ENCODE results near the gene DAB1. TPM values are rescaled to one million over a fixed set of nuclear protein-coding genes. Genes with fewer than 3 reads are reported as not detected.

Gene DAB1
- total and polyA plus RNA-seq, 12 donors: 0.04 to 2.1 (median 0.59) TPM; not detected in 2

GRCh38 chr1:56953386-56953785, 470.5 kb downstream of the DAB1 start:
- no peak overlapping the region for H3K27ac ChIP-seq
- no peaks in the 10 kb centered on the region for H3K9me3 ChIP-seq (replicated peaks in 1 of 3)
- 55 to 70% (median 58%) methylated on average over 5 of the region's 5 CpGs for WGBS, 4 donors
- H3K4me1 ChIP-seq (replicated peaks in 1 of 2): no peaks in the 10 kb centered on the region
- no peak overlapping the region for H3K4me3 ChIP-seq
- no peaks in the 10 kb centered on the region for H3K36me3 ChIP-seq (replicated peaks in 1 of 2)
- no peaks in the 10 kb centered on the region for H3K27me3 ChIP-seq
- intact Hi-C loops (cut with DNase I): no loop called here
- no peak for TF ChIP-seq POLR2A (IDR thresholded peaks at IDR 0.05)
- TF ChIP-seq CTCF (IDR thresholded peaks at IDR 0.05): no peak
- no peak for DNase-seq

DNA sequence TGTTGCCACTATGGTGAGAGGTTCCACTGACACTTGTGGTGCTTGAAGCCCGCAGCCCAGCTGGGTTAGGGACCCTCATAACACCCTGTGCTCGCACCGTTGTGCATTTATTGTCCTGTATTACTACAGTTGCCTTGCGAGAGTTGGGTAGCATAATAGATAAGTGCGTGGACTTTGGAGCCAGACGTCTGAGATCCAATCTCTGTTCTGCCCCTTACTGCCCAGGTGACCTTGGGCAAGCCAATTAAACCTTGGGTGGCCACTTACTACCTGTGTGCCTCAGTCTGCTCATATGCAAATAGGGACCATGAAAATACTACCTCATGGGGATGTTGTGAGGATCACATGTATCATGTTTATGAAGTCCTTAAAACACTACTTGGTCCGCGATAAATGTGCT, 471.4 kb downstream of the DAB1 start:
- Histone ChIP-seq H3K36me3 (replicated peaks in 1 of 2) (no peaks in the 10 kb centered on the region), H3K4me1 (replicated peaks in 1 of 2) (no peaks in the 10 kb centered on the region), H3K27ac (no peak overlapping the region), H3K4me3 (no peak overlapping the region), H3K9me3 (replicated peaks in 1 of 3) (no peaks in the 10 kb centered on the region), H3K27me3 (no peaks in the 10 kb centered on the region)
- DNase-seq: no peak
- intact Hi-C loops (cut with DNase I): no loop called here
- TF ChIP-seq CTCF (IDR thresholded peaks at IDR 0.05): no peak
- no peak for TF ChIP-seq POLR2A (IDR thresholded peaks at IDR 0.05)
- 70 to 81% (median 79%) methylated on average over 8 of the region's 8 CpGs for WGBS, 4 donors

- no peaks in the 10 kb centered on the region for H3K9me3 ChIP-seq (replicated peaks in 1 of 3)
- 57 to 77% (median 67%) methylated on average over 1 of the region's 1 CpG for WGBS, 4 donors
- no peaks in the 10 kb centered on the region for H3K27me3 ChIP-seq
- no peaks in the 10 kb centered on the region for H3K36me3 ChIP-seq (replicated peaks in 1 of 2)
- TF ChIP-seq CTCF (IDR thresholded peaks at IDR 0.05): no peak
- no peak for TF ChIP-seq POLR2A (IDR thresholded peaks at IDR 0.05)
- intact Hi-C loops (cut with DNase I): no loop called here
- no peak for DNase-seq
- no peak overlapping the region for H3K4me3 ChIP-seq
- H3K4me1 ChIP-seq (replicated peaks in 1 of 2): no peaks in the 10 kb centered on the region
- no peak overlapping the region for H3K27ac ChIP-seq
Measured at GRCh38 chr1:56948403-56949023, 475.3 kb downstream of the DAB1 start.
